Adrenal gland (tissue), 5 donors: ENCODE data around the gene C1orf174.

ENCODE experiments used
- POLR2A ChIP-seq, 2 donors: fragments of 450-650 bp; IDR thresholded peaks; one replicate each; pipeline ENCODE4 v1.6.1; 2017; ENCODE audit warnings: antibody characterized with exemption in 2 of 2, mild to moderate bottlenecking in 2 of 2, moderate library complexity in 1 of 2
- TF ChIP-seq, protein P1 (sequence below), 6 experiments: fragments of 450-650 bp in 4 of 6; fragments of 200-600 bp in 2 of 6; sonication (generic) in 1 of 6; IDR thresholded peaks; 1 replicate in 5 of 6; 2 replicates in 1 of 6; pipeline versions ENCODE4 v1.5.1 to v1.8.0; 2016 to 2021; ENCODE audit warnings: antibody characterized with exemption in 6 of 6, mild to moderate bottlenecking in 2 of 6, moderate library complexity in 1 of 6
- donor health status: DM: no; HTN: no; CAD: no.

DNA sequence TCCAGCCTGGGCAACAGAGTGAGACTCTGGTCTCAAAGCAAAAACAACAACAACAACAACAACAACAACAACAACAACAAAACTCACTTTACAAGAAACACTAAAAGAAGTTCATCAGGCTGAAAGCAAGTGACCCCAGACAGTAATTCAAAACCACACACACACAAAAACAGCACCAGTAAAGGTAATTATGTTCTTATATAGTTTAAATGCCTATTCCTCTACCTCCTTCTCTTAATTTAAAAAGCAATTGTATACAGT is 1.7 kb downstream of the C1orf174 start:
- no peak for TF ChIP-seq POLR2A (IDR thresholded peaks at IDR 0.05)
- TF ChIP-seq, protein P1, sequence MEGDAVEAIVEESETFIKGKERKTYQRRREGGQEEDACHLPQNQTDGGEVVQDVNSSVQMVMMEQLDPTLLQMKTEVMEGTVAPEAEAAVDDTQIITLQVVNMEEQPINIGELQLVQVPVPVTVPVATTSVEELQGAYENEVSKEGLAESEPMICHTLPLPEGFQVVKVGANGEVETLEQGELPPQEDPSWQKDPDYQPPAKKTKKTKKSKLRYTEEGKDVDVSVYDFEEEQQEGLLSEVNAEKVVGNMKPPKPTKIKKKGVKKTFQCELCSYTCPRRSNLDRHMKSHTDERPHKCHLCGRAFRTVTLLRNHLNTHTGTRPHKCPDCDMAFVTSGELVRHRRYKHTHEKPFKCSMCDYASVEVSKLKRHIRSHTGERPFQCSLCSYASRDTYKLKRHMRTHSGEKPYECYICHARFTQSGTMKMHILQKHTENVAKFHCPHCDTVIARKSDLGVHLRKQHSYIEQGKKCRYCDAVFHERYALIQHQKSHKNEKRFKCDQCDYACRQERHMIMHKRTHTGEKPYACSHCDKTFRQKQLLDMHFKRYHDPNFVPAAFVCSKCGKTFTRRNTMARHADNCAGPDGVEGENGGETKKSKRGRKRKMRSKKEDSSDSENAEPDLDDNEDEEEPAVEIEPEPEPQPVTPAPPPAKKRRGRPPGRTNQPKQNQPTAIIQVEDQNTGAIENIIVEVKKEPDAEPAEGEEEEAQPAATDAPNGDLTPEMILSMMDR (IDR thresholded peaks at IDR 0.05): no peak
